GM12801 (cell line): Measurements from ENCODE around the gene IPO4.

Source experiments
- TF ChIP-seq, protein P1 (sequence below): IDR thresholded peaks from one replicate; pipeline ENCODE4 v1.5.1; 2011; ENCODE audit warnings: control low read depth; ENCODE audit not compliant: insufficient read length; ENCODE audit errors: extremely low read depth

Gene IPO4

DNA sequence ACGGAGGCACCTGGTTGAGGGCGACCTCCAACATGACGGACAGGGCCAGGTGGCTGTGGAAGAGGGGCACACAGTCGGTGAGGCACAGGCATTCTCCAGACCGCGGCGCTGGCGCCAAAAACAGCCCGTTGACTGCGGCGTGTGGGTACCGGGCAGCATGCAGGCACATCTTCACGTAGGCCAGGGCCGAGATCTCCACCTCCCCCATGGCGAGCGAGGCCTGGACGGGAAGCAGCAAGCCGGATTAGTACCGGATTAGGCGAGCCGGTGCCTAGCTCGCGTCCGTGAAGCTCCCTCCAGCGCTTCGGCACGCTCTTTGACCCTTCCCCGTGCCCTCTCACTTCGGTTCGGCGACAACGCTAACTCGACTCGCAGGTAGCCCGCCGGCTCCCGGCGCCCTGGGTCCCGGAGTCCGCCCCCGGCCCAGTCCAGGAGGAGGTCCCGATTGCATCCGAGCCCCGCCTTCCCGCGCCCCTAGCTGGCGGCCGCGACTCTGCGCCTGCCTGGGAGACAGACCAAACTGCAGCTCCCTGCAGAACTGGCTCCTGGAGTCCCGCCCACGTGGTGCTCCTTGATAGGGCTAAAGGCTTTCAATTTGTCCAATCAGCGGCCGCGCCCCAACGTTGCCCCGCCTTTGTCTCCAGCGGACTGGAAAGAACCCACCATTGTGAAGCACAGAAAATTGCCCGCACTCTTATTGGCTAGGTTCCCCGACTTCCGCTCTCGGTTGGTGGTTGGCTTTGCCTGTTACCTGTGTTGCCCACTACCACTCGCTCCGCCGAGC lies 47.3 kb downstream of the IPO4 start, which contains the start of gene EMC9:
Gene EMC9 (minus strand): TSS at position 495 of the 784 bp plus-strand sequence. CDS start 287 bp downstream, at position 208.
- TF ChIP-seq, protein P1, sequence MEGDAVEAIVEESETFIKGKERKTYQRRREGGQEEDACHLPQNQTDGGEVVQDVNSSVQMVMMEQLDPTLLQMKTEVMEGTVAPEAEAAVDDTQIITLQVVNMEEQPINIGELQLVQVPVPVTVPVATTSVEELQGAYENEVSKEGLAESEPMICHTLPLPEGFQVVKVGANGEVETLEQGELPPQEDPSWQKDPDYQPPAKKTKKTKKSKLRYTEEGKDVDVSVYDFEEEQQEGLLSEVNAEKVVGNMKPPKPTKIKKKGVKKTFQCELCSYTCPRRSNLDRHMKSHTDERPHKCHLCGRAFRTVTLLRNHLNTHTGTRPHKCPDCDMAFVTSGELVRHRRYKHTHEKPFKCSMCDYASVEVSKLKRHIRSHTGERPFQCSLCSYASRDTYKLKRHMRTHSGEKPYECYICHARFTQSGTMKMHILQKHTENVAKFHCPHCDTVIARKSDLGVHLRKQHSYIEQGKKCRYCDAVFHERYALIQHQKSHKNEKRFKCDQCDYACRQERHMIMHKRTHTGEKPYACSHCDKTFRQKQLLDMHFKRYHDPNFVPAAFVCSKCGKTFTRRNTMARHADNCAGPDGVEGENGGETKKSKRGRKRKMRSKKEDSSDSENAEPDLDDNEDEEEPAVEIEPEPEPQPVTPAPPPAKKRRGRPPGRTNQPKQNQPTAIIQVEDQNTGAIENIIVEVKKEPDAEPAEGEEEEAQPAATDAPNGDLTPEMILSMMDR, result no peak

DNA sequence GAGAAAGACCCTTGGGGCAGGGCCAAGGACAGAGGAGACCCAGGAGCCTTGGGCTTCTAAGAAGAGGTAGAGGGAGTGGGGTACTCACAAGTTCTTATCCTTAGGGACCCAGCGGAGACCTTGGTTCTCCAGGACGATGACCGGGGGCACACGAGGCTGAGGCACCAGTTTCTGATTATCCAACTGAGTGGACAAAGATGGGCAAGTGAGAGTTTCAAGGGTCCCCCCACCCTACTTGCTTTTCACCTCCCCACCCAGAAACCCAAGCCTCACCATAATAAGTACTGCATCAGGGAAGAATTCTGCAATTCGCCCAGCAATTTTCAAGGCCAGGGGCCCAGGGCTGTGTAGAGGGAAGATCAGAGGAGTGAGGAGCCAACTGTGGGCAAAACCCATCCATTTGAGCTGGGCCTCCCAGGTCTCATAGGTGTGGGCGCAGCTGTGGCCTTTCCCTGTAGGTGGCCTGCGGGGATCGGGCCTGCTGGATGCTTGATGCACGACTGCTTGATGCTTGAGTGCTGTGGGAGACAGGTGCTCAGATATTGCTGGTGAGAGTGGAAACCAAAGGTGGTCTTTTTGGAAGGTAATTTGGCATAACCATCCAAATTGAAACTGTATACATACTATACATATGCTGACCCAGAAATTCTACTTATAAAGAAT lies 49.2 kb downstream of the IPO4 start:
- TF ChIP-seq, protein P1, result no peak

DNA sequence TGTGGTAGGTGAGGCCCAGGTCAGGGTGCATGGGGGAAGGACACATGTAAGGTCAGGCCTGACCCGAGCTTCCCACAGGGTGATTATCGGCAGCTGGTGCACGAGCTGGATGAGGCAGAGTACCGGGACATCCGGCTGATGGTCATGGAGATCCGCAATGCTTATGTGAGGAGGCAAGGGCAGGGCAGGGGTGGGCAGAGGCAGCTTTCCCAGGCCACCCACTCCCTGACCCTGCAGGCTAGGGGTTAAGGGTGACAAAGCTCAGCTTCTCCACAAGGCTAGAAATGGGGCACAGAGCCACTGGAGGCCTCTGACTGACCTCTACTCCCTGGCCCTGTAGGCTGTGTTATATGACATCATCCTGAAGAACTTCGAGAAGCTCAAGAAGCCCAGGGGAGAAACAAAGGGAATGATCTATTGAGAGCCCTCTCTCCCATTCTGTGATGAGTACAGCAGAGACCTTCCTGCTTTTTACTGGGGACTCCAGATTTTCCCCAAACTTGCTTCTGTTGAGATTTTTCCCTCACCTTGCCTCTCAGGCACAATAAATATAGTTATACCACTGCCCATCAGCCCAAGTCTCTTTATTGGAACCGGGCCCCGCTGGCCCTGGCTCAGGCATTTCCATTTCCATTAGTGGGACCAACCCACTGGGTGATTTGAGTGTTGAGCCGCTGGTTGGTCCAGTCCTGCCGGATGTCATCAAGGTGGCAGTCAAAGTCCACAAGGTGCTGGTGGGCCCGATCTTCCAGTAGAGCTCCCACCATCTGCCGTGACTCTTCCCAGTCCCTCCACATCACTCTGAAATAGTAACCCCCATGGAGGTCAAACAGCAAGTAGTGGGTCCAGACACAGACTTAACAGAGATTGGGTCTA lies 50.0 kb downstream of the IPO4 start:
- TF ChIP-seq, protein P1, result no peak

DNA sequence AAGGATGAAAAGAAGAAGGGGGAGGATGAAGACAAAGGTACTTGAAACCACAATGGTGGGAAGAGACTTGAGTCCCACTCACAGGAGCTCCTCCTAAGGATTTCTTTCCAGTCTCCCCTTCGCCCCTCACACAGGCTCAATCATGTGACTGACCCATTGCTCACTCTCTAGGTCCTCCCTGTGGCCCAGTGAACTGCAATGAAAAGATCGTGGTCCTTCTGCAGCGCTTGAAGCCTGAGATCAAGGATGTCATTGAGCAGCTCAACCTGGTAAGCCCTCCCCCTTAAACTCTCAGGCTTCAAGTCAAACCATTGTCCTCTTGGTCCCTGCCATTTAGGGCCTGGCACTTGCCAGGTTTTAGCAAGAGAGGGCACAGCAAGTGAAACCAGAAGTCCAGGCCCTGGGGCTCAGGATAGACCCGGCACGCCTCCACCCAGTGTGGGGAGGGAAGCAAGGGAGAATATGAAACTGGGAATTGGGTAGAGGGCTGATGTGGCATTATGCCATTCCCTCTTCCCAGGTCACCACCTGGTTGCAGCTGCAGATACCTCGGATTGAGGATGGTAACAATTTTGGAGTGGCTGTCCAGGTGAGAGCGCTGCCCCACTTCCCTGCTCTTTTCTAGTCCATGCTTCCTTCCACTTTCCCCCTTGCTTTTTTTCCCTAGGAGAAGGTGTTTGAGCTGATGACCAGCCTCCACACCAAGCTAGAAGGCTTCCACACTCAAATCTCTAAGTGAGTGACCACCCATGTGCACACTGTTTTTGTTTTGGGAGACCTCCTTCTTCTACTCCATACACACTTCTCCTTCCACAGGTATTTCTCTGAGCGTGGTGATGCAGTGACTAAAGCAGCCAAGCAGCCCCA lies 50.9 kb downstream of the IPO4 start:
- TF ChIP-seq, protein P1, result no peak

DNA sequence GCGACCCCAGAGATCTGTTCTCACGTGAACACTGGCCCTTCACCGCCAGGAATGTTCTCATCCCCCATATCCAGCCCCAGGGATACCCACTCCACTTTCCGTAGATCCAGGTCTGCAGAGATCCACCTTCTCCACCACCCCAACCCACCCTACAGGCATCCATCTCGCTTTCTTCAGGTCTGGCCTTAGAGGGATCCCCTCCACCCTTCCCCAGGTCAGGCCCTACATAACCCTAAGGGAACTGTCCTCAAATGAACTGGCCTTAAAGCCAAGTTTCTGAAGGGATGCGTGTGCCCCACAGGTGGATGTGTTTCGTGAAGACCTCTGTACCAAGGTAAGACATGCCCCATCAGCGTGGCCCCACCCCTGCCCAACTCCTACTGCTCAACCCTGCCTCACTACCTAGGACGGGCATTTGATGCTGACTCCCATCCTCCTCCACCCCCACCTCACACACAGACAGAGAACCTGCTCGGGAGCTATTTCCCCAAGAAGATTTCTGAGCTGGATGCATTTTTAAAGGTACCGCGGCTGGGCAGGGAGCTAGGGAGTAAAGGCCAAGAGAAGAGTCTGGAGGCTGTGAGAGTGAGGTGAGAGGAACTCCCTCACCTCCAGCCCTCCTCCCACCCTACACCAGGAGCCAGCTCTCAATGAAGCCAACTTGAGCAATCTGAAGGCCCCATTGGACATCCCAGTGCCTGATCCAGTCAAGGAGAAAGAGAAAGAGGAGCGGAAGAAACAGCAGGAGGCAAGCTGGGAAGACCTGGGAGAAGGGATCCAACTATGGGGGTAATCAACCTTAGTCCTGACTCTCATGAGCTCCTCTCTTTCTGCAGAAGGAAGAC lies 51.7 kb downstream of the IPO4 start:
- TF ChIP-seq, protein P1, result no peak

DNA sequence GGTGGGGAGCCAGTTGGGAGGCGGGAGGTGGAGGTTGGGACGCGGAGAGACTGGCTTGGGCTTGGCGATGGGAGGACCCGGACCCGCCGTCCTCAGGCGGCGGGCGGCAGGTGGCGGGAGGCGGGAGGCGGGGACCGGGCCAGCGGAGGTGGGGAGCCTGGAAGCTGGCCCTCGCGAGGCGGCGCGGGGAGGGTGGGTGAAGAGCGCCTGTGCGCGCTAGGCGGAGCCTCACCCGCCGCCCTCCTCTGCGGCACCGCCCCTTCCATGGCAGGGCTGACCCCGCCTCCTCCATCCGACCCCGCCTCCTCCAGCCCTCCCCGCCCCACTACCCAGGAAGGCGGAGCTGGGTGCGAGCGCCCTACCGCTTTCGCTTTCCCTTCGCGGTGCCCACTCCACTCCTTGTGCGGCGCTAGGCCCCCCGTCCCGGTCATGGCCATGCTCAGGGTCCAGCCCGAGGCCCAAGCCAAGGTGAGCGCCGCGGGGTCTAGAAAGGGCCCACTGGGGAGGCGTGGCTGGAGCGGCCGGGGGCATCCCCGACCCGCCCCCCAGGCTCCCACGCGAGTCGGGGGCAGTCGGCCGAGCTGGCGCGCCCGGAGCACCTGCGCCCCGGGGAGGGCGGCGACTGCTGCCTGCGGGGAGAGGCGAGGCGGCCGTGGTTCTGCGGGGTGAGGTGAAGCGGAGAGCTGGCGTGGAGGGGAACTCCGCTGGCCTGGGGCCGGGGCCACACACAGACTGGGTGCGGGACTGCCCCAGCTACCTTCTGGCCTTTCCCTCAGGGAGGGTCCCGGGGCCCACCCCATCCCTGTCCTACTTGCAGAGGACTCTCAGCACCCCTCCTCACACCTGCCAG lies 52.6 kb downstream of the IPO4 start, which contains the start of gene PSME1:
Gene PSME1 (plus strand): TSS at position 361 of the 850 bp plus-strand sequence. CDS start 69 bp downstream, at position 430.
- TF ChIP-seq, protein P1, result no peak
